ENCODE data around the gene IFT25. TPM values are rescaled to one million over a fixed set of nuclear protein-coding genes. Genes with fewer than 3 reads are reported as not detected.

The IFT25 gene
- total and polyA plus RNA-seq, 2 experiments from 2014 or later = 28.2 to 109 TPM

- Mint-ChIP-seq H3K27ac (no peak overlapping the region), H3K4me3 (no peak overlapping the region), H3K9me3 (no peaks in the 10 kb centered on the region), H3K36me3 (ENCODE audit: low read depth) (no peaks in the 10 kb centered on the region), H3K27me3 (ENCODE audit: insufficient read depth, low read depth, poor library complexity) (peaks cover 5% of the 10 kb centered on the region), H3K4me1 (no peaks in the 10 kb centered on the region)
- Histone ChIP-seq H3K79me2 (replicated peaks; ENCODE audit: insufficient read depth) (no peaks in the 10 kb centered on the region), H3K4me2 (no peak overlapping the region), H3K27ac (ENCODE audit: low read depth) (no peak overlapping the region), H2AFZ (no peak overlapping the region), H3K9me2 (ENCODE audit: insufficient read depth) (no peaks in the 10 kb centered on the region), H3K27me3 (ENCODE audit: insufficient read depth) (no peaks in the 10 kb centered on the region), H3K4me3 (no peak overlapping the region), H4K20me1 (replicated peaks; ENCODE audit: insufficient read depth) (no peaks in the 10 kb centered on the region), H3F3A (replicated peaks; ENCODE audit: low read depth) (no peaks in the 10 kb centered on the region), H3K36me3 (ENCODE audit: insufficient read depth) (no peaks in the 10 kb centered on the region), H3K4me1 (ENCODE audit: insufficient read depth) (no peaks in the 10 kb centered on the region)
- no peak for ATAC-seq
- DNase-seq (ENCODE audit: low spot score) = no peak
- TF ChIP-seq ZNF114 (CRISPR knock-in tag; IDR thresholded peaks at IDR 0.05) (no peak), CTCF (conservative IDR thresholded peaks at IDR 0.05; ENCODE audit: low read depth in 2 of 2) (no peak), JUNB (IDR thresholded peaks at IDR 0.05; ENCODE audit: unreplicated experiment) (no peak), ETS1 (IDR thresholded peaks at IDR 0.05) (no peak), POLR2AphosphoS5 (IDR thresholded peaks at IDR 0.05; ENCODE audit: low read depth) (no peak), ZNF331 (CRISPR knock-in tag; IDR thresholded peaks at IDR 0.05; ENCODE audit: low read depth) (no peak), EZH2 (IDR thresholded peaks at IDR 0.05; ENCODE audit: low read depth, unreplicated experiment) (no peak), REST (IDR thresholded peaks at IDR 0.05; ENCODE audit: unreplicated experiment) (no peak)
Measured at GRCh38 chr1:53902235-53903138, 43.0 kb downstream of the IFT25 start.

Data from GM23338 (cell line).